ENCODE results near the gene GPC6.

GPC6 gene

GRCh38 chr13:93624311-93624777 is 397.7 kb downstream of the GPC6 start:
- Histone ChIP-seq H3K4me3 (ENCODE audit: insufficient read depth, low read length, poor library complexity, severe bottlenecking) (no peak overlapping the region), H3K9ac (ENCODE audit: low read length) (no peak overlapping the region), H3F3A (ENCODE audit: insufficient read depth) (no peaks in the 10 kb centered on the region), H3K9me2 (replicated peaks; ENCODE audit: insufficient read depth, low read length) (no peaks in the 10 kb centered on the region), H4K20me1 (ENCODE audit: low read depth, low read length) (no peaks in the 10 kb centered on the region), H3K4me2 (ENCODE audit: low read depth, low read length, poor library complexity, severe bottlenecking) (no peak overlapping the region), H2AFZ (ENCODE audit: low read depth, low read length, severe bottlenecking) (no peak overlapping the region), H3K27me3 (ENCODE audit: low read length) (no peaks in the 10 kb centered on the region), H3K9me3 (ENCODE audit: insufficient read depth, low read length) (no peaks in the 10 kb centered on the region), H3K36me3 (ENCODE audit: low read length) (no peaks in the 10 kb centered on the region), H3K27ac (ENCODE audit: low read depth, low read length) (no peak overlapping the region), H3K79me2 (ENCODE audit: insufficient read depth, low read length) (no peaks in the 10 kb centered on the region)
- TF ChIP-seq, protein P1, sequence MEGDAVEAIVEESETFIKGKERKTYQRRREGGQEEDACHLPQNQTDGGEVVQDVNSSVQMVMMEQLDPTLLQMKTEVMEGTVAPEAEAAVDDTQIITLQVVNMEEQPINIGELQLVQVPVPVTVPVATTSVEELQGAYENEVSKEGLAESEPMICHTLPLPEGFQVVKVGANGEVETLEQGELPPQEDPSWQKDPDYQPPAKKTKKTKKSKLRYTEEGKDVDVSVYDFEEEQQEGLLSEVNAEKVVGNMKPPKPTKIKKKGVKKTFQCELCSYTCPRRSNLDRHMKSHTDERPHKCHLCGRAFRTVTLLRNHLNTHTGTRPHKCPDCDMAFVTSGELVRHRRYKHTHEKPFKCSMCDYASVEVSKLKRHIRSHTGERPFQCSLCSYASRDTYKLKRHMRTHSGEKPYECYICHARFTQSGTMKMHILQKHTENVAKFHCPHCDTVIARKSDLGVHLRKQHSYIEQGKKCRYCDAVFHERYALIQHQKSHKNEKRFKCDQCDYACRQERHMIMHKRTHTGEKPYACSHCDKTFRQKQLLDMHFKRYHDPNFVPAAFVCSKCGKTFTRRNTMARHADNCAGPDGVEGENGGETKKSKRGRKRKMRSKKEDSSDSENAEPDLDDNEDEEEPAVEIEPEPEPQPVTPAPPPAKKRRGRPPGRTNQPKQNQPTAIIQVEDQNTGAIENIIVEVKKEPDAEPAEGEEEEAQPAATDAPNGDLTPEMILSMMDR (IDR thresholded peaks at IDR 0.05; ENCODE audit: insufficient read depth, low read length, poor library complexity, severe bottlenecking), result no peak
- TF ChIP-seq EZH2phosphoT487 (conservative IDR thresholded peaks at IDR 0.05; ENCODE audit: low read length), result no peak

- no peak overlapping the region for H3K27ac ChIP-seq (ENCODE audit: low read depth, low read length)
- no peak overlapping the region for H3K4me2 ChIP-seq (ENCODE audit: low read depth, low read length, poor library complexity, severe bottlenecking)
- no peaks in the 10 kb centered on the region for H4K20me1 ChIP-seq (ENCODE audit: low read depth, low read length)
- H3F3A ChIP-seq (ENCODE audit: insufficient read depth), result no peaks in the 10 kb centered on the region
- no peaks in the 10 kb centered on the region for H3K27me3 ChIP-seq (ENCODE audit: low read length)
- H3K9me2 ChIP-seq (replicated peaks; ENCODE audit: insufficient read depth, low read length), result no peaks in the 10 kb centered on the region
- no peaks in the 10 kb centered on the region for H3K79me2 ChIP-seq (ENCODE audit: insufficient read depth, low read length)
- H3K9me3 ChIP-seq (ENCODE audit: insufficient read depth, low read length), result no peaks in the 10 kb centered on the region
- H3K36me3 ChIP-seq (ENCODE audit: low read length), result no peaks in the 10 kb centered on the region
- TF ChIP-seq, protein P1 (IDR thresholded peaks at IDR 0.05; ENCODE audit: insufficient read depth, low read length, poor library complexity, severe bottlenecking), result no peak
- TF ChIP-seq EZH2phosphoT487 (conservative IDR thresholded peaks at IDR 0.05; ENCODE audit: low read length), result no peak
- H2AFZ ChIP-seq (ENCODE audit: low read depth, low read length, severe bottlenecking), result no peak overlapping the region
- H3K9ac ChIP-seq (ENCODE audit: low read length), result no peak overlapping the region
- no peak overlapping the region for H3K4me3 ChIP-seq (ENCODE audit: insufficient read depth, low read length, poor library complexity, severe bottlenecking)
Observed at GRCh38 chr13:93625536-93625935, 398.9 kb downstream of the GPC6 start.

GRCh38 chr13:93628136-93628797 is 401.7 kb downstream of the GPC6 start:
- H3K4me2 ChIP-seq (ENCODE audit: low read depth, low read length, poor library complexity, severe bottlenecking), result no peak overlapping the region
- H3K27ac ChIP-seq (ENCODE audit: low read depth, low read length), result no peak overlapping the region
- H3K4me3 ChIP-seq (ENCODE audit: insufficient read depth, low read length, poor library complexity, severe bottlenecking), result no peak overlapping the region
- H3K9me3 ChIP-seq (ENCODE audit: insufficient read depth, low read length), result no peaks in the 10 kb centered on the region
- H3K36me3 ChIP-seq (ENCODE audit: low read length), result no peaks in the 10 kb centered on the region
- H3K9me2 ChIP-seq (replicated peaks; ENCODE audit: insufficient read depth, low read length), result no peaks in the 10 kb centered on the region
- H2AFZ ChIP-seq (ENCODE audit: low read depth, low read length, severe bottlenecking), result no peak overlapping the region
- H3K79me2 ChIP-seq (ENCODE audit: insufficient read depth, low read length), result no peaks in the 10 kb centered on the region
- H3K9ac ChIP-seq (ENCODE audit: low read length), result no peak overlapping the region
- H3F3A ChIP-seq (ENCODE audit: insufficient read depth), result no peaks in the 10 kb centered on the region
- TF ChIP-seq, protein P1 (IDR thresholded peaks at IDR 0.05; ENCODE audit: insufficient read depth, low read length, poor library complexity, severe bottlenecking), result no peak
- TF ChIP-seq EZH2phosphoT487 (conservative IDR thresholded peaks at IDR 0.05; ENCODE audit: low read length), result no peak
- no peaks in the 10 kb centered on the region for H3K27me3 ChIP-seq (ENCODE audit: low read length)
- no peaks in the 10 kb centered on the region for H4K20me1 ChIP-seq (ENCODE audit: low read depth, low read length)
